ENCODE measurements around the gene CLNK.

Gene CLNK

DNA sequence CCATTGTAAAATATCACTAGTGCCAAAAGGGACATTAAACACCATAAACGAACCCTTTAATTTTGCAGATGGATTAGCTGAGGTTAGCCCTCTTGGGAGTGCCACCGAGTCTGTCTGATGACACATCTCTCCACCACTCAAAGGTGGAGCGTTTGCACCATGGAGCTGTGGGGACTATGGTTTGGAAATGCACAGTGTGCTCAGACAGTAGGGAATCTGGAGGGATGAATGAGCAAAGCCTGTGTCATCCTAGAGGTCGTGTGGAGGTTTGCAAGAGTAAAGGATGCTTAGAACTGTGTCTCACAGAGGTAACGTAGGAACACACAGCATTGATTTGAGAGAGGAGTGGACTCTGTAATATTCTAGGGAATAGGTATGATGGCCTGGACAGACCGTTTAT, 93.7 kb downstream of the CLNK start:
- peak; percentile 87 for DNase-seq (ENCODE audit: low read depth)
- no peak overlapping the region for H3K4me3 ChIP-seq (ENCODE audit: control insufficient read depth, low read depth, low read length)
- TF ChIP-seq CTCF (conservative IDR thresholded peaks at IDR 0.05; ENCODE audit: control insufficient read depth, insufficient read depth, low read depth, low read length), result peak; percentile 29

DNA sequence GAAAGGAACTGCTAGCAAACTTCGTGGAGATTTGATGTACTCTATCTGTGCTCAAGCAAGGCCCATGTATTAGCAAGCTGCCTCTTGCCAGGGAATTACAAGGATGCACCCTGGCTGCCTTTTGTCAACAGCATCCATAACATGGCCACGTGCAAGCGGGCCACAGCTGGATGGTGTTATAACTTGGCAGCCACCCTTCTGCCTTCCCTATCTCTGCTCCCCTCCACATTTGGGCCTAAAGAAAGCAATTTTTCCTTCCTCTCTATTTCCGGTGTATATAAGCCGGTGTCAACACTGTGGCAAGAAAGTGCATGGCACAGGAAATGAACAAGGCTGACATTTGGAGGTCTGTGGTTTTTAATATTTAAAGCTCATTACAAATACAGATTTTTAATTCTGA, 94.8 kb downstream of the CLNK start:
- no peak overlapping the region for H3K4me3 ChIP-seq (ENCODE audit: control insufficient read depth, low read depth, low read length)
- peak; percentile 46 for DNase-seq (ENCODE audit: low read depth)
- TF ChIP-seq CTCF (conservative IDR thresholded peaks at IDR 0.05; ENCODE audit: control insufficient read depth, insufficient read depth, low read depth, low read length), result no peak

DNA sequence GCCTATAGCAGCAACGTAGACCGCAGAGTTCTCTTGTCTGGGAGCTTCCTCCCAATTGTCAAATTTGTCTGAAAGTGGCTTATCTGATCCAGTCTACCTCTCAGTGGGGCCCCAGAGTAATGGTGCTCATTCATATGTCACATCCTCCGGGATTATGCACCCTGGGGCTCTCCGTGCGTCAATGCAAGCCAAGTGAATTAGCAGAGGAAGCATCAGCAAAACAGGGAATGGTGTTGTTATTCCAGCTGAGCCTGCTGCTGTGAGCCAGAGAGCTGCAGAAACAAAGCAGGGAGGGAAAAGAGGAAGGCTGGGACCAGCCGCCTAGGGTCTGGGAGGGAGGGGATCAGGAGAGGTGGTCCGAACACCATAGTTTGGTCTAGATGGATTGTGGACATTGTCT, 95.2 kb downstream of the CLNK start:
- no peak for TF ChIP-seq CTCF (conservative IDR thresholded peaks at IDR 0.05; ENCODE audit: control insufficient read depth, insufficient read depth, low read depth, low read length)
- H3K4me3 ChIP-seq (ENCODE audit: control insufficient read depth, low read depth, low read length), result no peak overlapping the region
- DNase-seq (ENCODE audit: low read depth), result no peak

GRCh38 chr4:10587697-10588096, 96.9 kb downstream of the CLNK start:
- no peak for TF ChIP-seq CTCF (conservative IDR thresholded peaks at IDR 0.05; ENCODE audit: control insufficient read depth, insufficient read depth, low read depth, low read length)
- DNase-seq (ENCODE audit: low read depth), result no peak
- no peak overlapping the region for H3K4me3 ChIP-seq (ENCODE audit: control insufficient read depth, low read depth, low read length)

- DNase-seq (ENCODE audit: low read depth), result no peak
- TF ChIP-seq CTCF (conservative IDR thresholded peaks at IDR 0.05; ENCODE audit: control insufficient read depth, insufficient read depth, low read depth, low read length), result no peak
Observed at GRCh38 chr4:10587296-10587695, 97.3 kb downstream of the CLNK start.

GRCh38 chr4:10584042-10584441, 100.5 kb downstream of the CLNK start:
- peak; percentile 76 for DNase-seq (ENCODE audit: low read depth)
- TF ChIP-seq CTCF (conservative IDR thresholded peaks at IDR 0.05; ENCODE audit: control insufficient read depth, insufficient read depth, low read depth, low read length), result no peak
- no peak overlapping the region for H3K4me3 ChIP-seq (ENCODE audit: control insufficient read depth, low read depth, low read length)

More at GRCh38 chr4:10587296-10587695, 97.3 kb downstream of the CLNK start:
- no peak overlapping the region for H3K4me3 ChIP-seq (ENCODE audit: control insufficient read depth, low read depth, low read length)

DNA sequence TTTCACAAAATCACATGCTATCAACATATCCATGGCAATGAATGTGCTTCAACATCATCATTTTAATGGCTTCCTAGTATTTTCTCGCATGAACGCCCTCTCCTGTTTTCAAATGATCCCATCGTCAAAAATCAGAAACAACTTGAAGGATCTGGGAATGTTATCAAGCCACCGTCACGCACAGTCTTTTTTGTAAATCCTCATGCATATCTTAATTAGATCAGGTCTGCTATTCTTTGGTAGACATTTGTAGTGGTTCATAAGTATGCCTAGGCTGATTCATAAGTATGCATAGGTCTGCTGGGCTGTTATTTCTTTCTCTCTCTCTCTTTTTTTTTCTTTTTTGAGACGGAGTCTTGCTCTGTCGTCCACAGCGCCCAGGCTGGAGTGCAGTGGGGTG, 101.6 kb downstream of the CLNK start:
- no peak overlapping the region for H3K4me3 ChIP-seq (ENCODE audit: control insufficient read depth, low read depth, low read length)
- no peak for TF ChIP-seq CTCF (conservative IDR thresholded peaks at IDR 0.05; ENCODE audit: control insufficient read depth, insufficient read depth, low read depth, low read length)
- no peak for DNase-seq (ENCODE audit: low read depth)
